SK-N-SH (cell line): Measurements from ENCODE around the gene ZNF467. TPM values are rescaled to one million over a fixed set of nuclear protein-coding genes. Genes with fewer than 3 reads are reported as not detected.

Experiments used
- CTCF ChIA-PET: fragments of 300-600, 350-600 bp; formaldehyde crosslinking; extraction: SDS; loops from one replicate; lab custom pipeline; 2021; lab: Yijun Ruan, JAX
- POLR2A ChIA-PET: fragments of 350-600 bp; sonication (Branson Sonifier 250); formaldehyde crosslinking; extraction: SDS; loops from one replicate; lab custom pipeline; 2020; ENCODE audit warnings: antibody characterized with exemption, inconsistent platforms; lab: Yijun Ruan, JAX
- DNase-seq: peaks from one replicate; pipeline ENCODE4 v3.0.0; 2012
- H2AFZ ChIP-seq: fragments of 200-600 bp; sonication (generic); 2 replicates; pipeline ENCODE4 v1.8.1; 2016; ENCODE audit warnings: antibody characterized with exemption, mild to moderate bottlenecking, low read depth
- H3F3A ChIP-seq: fragments of 200-600 bp; sonication (generic); replicated peaks from 2 replicates; pipeline ENCODE3; 2016; ENCODE audit warnings: antibody characterized with exemption, mild to moderate bottlenecking; ENCODE audit not compliant: insufficient read depth
- H3K27ac ChIP-seq, 2 experiments: fragments of 200-500 bp in 1 of 2; fragments of 200-600 bp in 1 of 2; sonication (Bioruptor generic) in 1 of 2; sonication (generic), shearing (Covaris generic) in 1 of 2; 2 replicates each; pipeline versions ENCODE4 v1.5.1 to v1.6.1; 2014 to 2016; ENCODE audit warnings: low read depth in 2 of 2, inconsistent platforms in 1 of 2, low read length in 1 of 2, mild to moderate bottlenecking in 1 of 2, mixed read lengths in 1 of 2
- H3K27me3 ChIP-seq: fragments of 200-600 bp; sonication (generic), shearing (Covaris generic); 2 replicates; pipeline ENCODE4 v1.6.1; 2016; ENCODE audit warnings: mixed run types; ENCODE audit not compliant: insufficient read depth
- H3K36me3 ChIP-seq, 2 experiments: fragments of 200-500 bp in 1 of 2; fragments of 200-600 bp in 1 of 2; sonication (Bioruptor generic) in 1 of 2; sonication (generic) in 1 of 2; replicated peaks in 1 of 2; 2 replicates each; pipeline versions ENCODE3 to v1.5.1; 2014 to 2016; ENCODE audit warnings: low read length in 1 of 2, mild to moderate bottlenecking in 1 of 2; ENCODE audit not compliant: insufficient read depth in 2 of 2, control insufficient read depth in 1 of 2
- H3K4me1 ChIP-seq, 2 experiments: fragments of 200-500 bp in 1 of 2; fragments of 200-600 bp in 1 of 2; sonication (Bioruptor generic) in 1 of 2; sonication (generic), shearing (Covaris generic) in 1 of 2; 2 replicates each; pipeline versions ENCODE4 v1.5.1 to v1.6.1; 2014 to 2016; ENCODE audit warnings: low read depth in 1 of 2, low read length in 1 of 2, mixed run types in 1 of 2; ENCODE audit not compliant: insufficient read depth in 2 of 2, control insufficient read depth in 1 of 2
- H3K4me2 ChIP-seq: fragments of 200-600 bp; sonication (generic), shearing (Covaris generic); 2 replicates; pipeline ENCODE4 v1.6.1; 2017; ENCODE audit warnings: mixed run types
- H3K4me3 ChIP-seq, 2 experiments: fragments of 200-500 bp in 1 of 2; fragments of 200-600 bp in 1 of 2; sonication (Bioruptor generic) in 1 of 2; sonication (generic), shearing (Covaris generic) in 1 of 2; 2 replicates each; pipeline versions ENCODE4 v1.5.1 to v1.8.1; 2014 to 2016; ENCODE audit warnings: low read depth in 2 of 2, inconsistent platforms in 1 of 2, low read length in 1 of 2, mild to moderate bottlenecking in 1 of 2, mixed read lengths in 1 of 2, moderate library complexity in 1 of 2
- H3K79me2 ChIP-seq: fragments of 200-600 bp; sonication (generic); 2 replicates; pipeline ENCODE4 v1.8.1; 2017; ENCODE audit warnings: mild to moderate bottlenecking; ENCODE audit not compliant: insufficient read depth
- H3K9ac ChIP-seq: fragments of 200-600 bp; sonication (generic); 2 replicates; pipeline ENCODE4 v1.6.1; 2017; ENCODE audit warnings: mixed run types
- H3K9me2 ChIP-seq: fragments of 200-600 bp; sonication (generic); 2 replicates; pipeline ENCODE4 v1.6.1; 2017; ENCODE audit warnings: mixed run types
- H3K9me3 ChIP-seq: fragments of 200-600 bp; sonication (generic); 2 replicates; pipeline ENCODE4 v1.6.1; 2017; ENCODE audit warnings: mixed run types, mild to moderate bottlenecking, moderate library complexity
- H4K20me1 ChIP-seq: fragments of 200-600 bp; sonication (generic); 2 replicates; pipeline ENCODE4 v1.6.1; 2017; ENCODE audit warnings: mild to moderate bottlenecking, mixed run types; ENCODE audit not compliant: insufficient read depth
- EP300 ChIP-seq, 2 experiments: IDR thresholded peaks; 2 replicates each; pipeline versions ENCODE4 v1.4.0 to v1.6.1; 2012; ENCODE audit warnings: borderline replicate concordance in 1 of 2, low read depth in 1 of 2, low read length in 1 of 2
- FOSL2 ChIP-seq: IDR thresholded peaks from 2 replicates; pipeline ENCODE4 v1.4.0; 2012; ENCODE audit warnings: low read depth, mild to moderate bottlenecking, moderate library complexity, borderline replicate concordance
- FOXM1 ChIP-seq: IDR thresholded peaks from 2 replicates; pipeline ENCODE4 v1.4.0; 2012; ENCODE audit warnings: low read depth, mild to moderate bottlenecking
- JUND ChIP-seq: IDR thresholded peaks from 2 replicates; pipeline ENCODE4 v1.4.0; 2012
- NRF1 ChIP-seq: IDR thresholded peaks from 2 replicates; pipeline ENCODE4 v1.6.1; 2012; ENCODE audit warnings: low read depth, mild to moderate bottlenecking, low read length
- RCOR1 ChIP-seq: fragments of 150-350 bp; IDR thresholded peaks from 2 replicates; pipeline ENCODE4 v1.6.1; 2017; ENCODE audit warnings: antibody characterized with exemption, low read length
- RFX5 ChIP-seq: IDR thresholded peaks from 2 replicates; pipeline ENCODE4 v1.6.1; 2012; ENCODE audit warnings: mild to moderate bottlenecking, improper control_type of control experiment, low read length
- SIN3A ChIP-seq: IDR thresholded peaks from 2 replicates; pipeline ENCODE4 v1.6.1; 2012; ENCODE audit warnings: low read depth, mild to moderate bottlenecking, low read length, moderate library complexity, borderline replicate concordance
- SMC3 ChIP-seq: IDR thresholded peaks from 2 replicates; pipeline ENCODE4 v1.6.1; 2012; ENCODE audit warnings: low read depth, low read length, improper control_type of control experiment
- WGBS: methylation state at CpG from one replicate; pipeline ENCODE4 v1.1.6; 2017; ENCODE audit warnings: low lambda C conversion rate; 5-methylcytosine and 5-hydroxymethylcytosine counted together
- polyA plus RNA-seq, 3 experiments: library from polyadenylated mRNA; depleted of rRNA; stranded (reverse); fragments of >200 nt; gene quantifications; 2 replicates each; pipeline ENCODE4 v1.2.3, GENCODE V29; 2012
- TF ChIP-seq, protein P1 (sequence below): fragments of 200-600 bp; sonication (generic); IDR thresholded peaks from 2 replicates; pipeline ENCODE4 v1.6.1; 2017; ENCODE audit warnings: antibody characterized with exemption, mild to moderate bottlenecking, moderate library complexity
- TF ChIP-seq, protein P2 (sequence below): IDR thresholded peaks from 2 replicates; pipeline ENCODE4 v1.4.0; 2012; ENCODE audit warnings: low read depth, borderline replicate concordance
- TF ChIP-seq, protein P3 (sequence below): IDR thresholded peaks from 2 replicates; pipeline ENCODE4 v1.4.0; 2012; ENCODE audit warnings: low read depth, borderline replicate concordance
- TF ChIP-seq, protein P4 (sequence below): IDR thresholded peaks from 2 replicates; pipeline ENCODE4; 2012

ZNF467 gene
- polyA plus RNA-seq, 1 of the 3 experiments (the other 2 are of a cell fraction) = 4.1 TPM

DNA sequence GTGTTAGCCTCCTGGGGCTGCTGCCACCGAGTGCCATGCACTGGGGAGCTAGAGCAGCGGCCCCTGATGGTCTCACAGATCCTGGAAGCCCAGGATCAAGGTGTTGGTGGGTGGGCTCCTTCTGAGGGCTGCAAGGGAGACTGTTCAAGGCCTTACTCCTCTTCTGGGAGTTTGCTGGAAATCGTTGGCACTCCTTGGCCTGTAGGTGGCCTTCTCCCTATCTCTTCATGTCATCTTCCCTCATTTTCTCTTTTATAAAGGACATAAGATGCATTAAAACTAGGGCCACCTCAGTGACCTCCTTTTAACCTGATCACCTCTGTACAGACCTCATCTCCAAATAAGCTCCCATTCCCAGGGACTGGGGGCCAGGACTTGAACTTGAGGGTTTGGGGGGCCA, 37.8 kb upstream of the ZNF467 start:
- DNase-seq = no peak
- TF ChIP-seq, protein P1, sequence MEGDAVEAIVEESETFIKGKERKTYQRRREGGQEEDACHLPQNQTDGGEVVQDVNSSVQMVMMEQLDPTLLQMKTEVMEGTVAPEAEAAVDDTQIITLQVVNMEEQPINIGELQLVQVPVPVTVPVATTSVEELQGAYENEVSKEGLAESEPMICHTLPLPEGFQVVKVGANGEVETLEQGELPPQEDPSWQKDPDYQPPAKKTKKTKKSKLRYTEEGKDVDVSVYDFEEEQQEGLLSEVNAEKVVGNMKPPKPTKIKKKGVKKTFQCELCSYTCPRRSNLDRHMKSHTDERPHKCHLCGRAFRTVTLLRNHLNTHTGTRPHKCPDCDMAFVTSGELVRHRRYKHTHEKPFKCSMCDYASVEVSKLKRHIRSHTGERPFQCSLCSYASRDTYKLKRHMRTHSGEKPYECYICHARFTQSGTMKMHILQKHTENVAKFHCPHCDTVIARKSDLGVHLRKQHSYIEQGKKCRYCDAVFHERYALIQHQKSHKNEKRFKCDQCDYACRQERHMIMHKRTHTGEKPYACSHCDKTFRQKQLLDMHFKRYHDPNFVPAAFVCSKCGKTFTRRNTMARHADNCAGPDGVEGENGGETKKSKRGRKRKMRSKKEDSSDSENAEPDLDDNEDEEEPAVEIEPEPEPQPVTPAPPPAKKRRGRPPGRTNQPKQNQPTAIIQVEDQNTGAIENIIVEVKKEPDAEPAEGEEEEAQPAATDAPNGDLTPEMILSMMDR = peak; percentile 46
- TF ChIP-seq, protein P2, sequence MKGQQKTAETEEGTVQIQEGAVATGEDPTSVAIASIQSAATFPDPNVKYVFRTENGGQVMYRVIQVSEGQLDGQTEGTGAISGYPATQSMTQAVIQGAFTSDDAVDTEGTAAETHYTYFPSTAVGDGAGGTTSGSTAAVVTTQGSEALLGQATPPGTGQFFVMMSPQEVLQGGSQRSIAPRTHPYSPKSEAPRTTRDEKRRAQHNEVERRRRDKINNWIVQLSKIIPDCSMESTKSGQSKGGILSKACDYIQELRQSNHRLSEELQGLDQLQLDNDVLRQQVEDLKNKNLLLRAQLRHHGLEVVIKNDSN = no peak
- no peak overlapping the region for H3K9ac ChIP-seq
- H3K4me2 ChIP-seq = no peak overlapping the region
- no peak overlapping the region for H2AFZ ChIP-seq
- H3K9me2 ChIP-seq = no peaks in the 10 kb centered on the region
- H3K4me1 ChIP-seq = peaks cover 0 to 4% of the 10 kb centered on the region in 2 experiments; a peak in 1 of 4 replicates
- ChIA-PET CTCF (interaction anchor here (0.6 to 8.2 kb wide), 6 partner anchors 9 to 1366 kb away, joined by 3 to 189 read pairs (median 4); no protein-coding TSS in a partner anchor), POLR2A (no interaction called here)
- H3K4me3 ChIP-seq = no peak overlapping the region
- H3K9me3 ChIP-seq = no peaks in the 10 kb centered on the region
- H3K27me3 ChIP-seq = peaks cover 8% of the 10 kb centered on the region; the same call in 1 of the 2 replicates
- no peaks in the 10 kb centered on the region for H3F3A ChIP-seq
- no peaks in the 10 kb centered on the region for H3K36me3 ChIP-seq
- no peaks in the 10 kb centered on the region for H4K20me1 ChIP-seq
- H3K27ac ChIP-seq = no peak overlapping the region
- WGBS = 28% methylated on average over 3 of the region's 3 CpGs
- no peaks in the 10 kb centered on the region for H3K79me2 ChIP-seq

DNA sequence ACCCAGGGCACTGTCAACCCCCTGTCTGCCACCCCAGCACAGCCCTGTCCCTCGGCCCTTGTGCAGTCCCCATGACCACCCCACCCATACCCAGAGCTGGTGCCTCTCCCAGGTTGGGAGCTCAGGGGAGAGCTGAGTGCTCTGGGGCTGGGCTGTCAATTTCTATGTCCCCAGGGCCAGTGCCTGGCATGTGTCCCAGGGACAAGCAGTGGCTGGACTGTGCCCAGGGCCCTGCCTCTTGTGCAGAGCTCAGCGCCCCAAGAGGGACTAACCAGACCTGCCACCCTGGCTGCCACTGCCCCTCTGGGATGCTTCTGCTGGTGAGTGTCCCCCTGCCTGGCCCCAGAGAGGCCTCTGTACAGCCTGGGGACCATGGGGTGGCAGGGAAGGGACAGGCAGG, 35.8 kb upstream of the ZNF467 start:
- no peaks in the 10 kb centered on the region for H3F3A ChIP-seq
- no peak overlapping the region for H2AFZ ChIP-seq
- H3K27ac ChIP-seq = no peak overlapping the region
- H3K27me3 ChIP-seq = peaks cover 22% of the 10 kb centered on the region
- no peaks in the 10 kb centered on the region for H3K36me3 ChIP-seq
- 57% methylated on average over 1 of the region's 2 CpGs for WGBS
- no peak overlapping the region for H3K4me2 ChIP-seq
- no peak for DNase-seq
- no peaks in the 10 kb centered on the region for H4K20me1 ChIP-seq
- no peak overlapping the region for H3K9ac ChIP-seq
- POLR2A ChIA-PET = no interaction called here
- CTCF ChIA-PET = interaction anchor here (0.6 to 8.2 kb wide), 5 partner anchors 11 to 410 kb away, joined by 3 to 189 read pairs (median 6); no protein-coding TSS in a partner anchor
- H3K9me3 ChIP-seq = no peaks in the 10 kb centered on the region
- no peak for TF ChIP-seq SMC3
- TF ChIP-seq, protein P3, sequence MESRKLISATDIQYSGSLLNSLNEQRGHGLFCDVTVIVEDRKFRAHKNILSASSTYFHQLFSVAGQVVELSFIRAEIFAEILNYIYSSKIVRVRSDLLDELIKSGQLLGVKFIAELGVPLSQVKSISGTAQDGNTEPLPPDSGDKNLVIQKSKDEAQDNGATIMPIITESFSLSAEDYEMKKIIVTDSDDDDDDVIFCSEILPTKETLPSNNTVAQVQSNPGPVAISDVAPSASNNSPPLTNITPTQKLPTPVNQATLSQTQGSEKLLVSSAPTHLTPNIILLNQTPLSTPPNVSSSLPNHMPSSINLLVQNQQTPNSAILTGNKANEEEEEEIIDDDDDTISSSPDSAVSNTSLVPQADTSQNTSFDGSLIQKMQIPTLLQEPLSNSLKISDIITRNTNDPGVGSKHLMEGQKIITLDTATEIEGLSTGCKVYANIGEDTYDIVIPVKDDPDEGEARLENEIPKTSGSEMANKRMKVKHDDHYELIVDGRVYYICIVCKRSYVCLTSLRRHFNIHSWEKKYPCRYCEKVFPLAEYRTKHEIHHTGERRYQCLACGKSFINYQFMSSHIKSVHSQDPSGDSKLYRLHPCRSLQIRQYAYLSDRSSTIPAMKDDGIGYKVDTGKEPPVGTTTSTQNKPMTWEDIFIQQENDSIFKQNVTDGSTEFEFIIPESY = no peak
- TF ChIP-seq, all 33 proteins: peak for 0
- Histone ChIP-seq H3K4me1 (no peaks in the 10 kb centered on the region; a peak in 1 of 4 replicates), H3K4me3 (no peak overlapping the region), H3K9me2 (no peaks in the 10 kb centered on the region), H3K79me2 (no peaks in the 10 kb centered on the region)

DNA sequence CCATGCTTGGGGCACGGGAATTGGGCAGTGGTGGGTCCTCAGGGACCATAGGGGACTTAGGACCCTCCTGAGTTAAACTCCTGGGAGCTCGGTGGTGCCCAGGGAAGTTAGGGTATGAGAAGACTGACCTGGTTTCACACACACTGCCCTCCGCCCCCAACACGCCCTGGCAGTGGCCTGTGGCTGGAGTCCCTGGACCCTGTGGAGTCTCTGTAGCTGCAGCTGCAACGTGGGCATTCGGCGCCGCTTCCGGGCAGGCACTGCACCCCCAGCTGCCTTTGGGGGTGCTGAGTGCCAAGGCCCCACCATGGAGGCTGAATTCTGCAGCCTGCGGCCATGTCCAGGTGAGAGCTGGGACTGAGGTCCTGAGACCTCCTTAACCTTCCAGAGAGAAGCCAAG, 34.9 kb upstream of the ZNF467 start:
- Histone ChIP-seq H3F3A (no peaks in the 10 kb centered on the region), H2AFZ (no peak overlapping the region), H3K27ac (no peak overlapping the region), H3K79me2 (no peaks in the 10 kb centered on the region), H4K20me1 (no peaks in the 10 kb centered on the region), H3K4me2 (no peak overlapping the region), H3K36me3 (no peaks in the 10 kb centered on the region), H3K9me2 (no peaks in the 10 kb centered on the region), H3K27me3 (peaks cover 22% of the 10 kb centered on the region), H3K9me3 (no peaks in the 10 kb centered on the region), H3K4me1 (no peaks in the 10 kb centered on the region; a peak in 1 of 4 replicates), H3K4me3 (no peak overlapping the region), H3K9ac (no peak overlapping the region)
- TF ChIP-seq FOSL2 = no peak
- TF ChIP-seq, protein P4, sequence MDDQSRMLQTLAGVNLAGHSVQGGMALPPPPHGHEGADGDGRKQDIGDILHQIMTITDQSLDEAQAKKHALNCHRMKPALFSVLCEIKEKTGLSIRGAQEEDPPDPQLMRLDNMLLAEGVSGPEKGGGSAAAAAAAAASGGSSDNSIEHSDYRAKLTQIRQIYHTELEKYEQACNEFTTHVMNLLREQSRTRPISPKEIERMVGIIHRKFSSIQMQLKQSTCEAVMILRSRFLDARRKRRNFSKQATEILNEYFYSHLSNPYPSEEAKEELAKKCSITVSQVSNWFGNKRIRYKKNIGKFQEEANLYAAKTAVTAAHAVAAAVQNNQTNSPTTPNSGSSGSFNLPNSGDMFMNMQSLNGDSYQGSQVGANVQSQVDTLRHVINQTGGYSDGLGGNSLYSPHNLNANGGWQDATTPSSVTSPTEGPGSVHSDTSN = no peak
- no peak for TF ChIP-seq EP300 (IDR thresholded peaks at IDR 0.05; ENCODE audit: borderline replicate concordance in 1 of 2, low read depth in 1 of 2, low read length in 1 of 2)
- no peak for TF ChIP-seq RFX5
- TF ChIP-seq FOXM1 = no peak
- no peak for TF ChIP-seq RCOR1
- TF ChIP-seq NRF1 = no peak
- TF ChIP-seq, protein P1 = no peak
- no peak for TF ChIP-seq SIN3A
- no peak for TF ChIP-seq JUND
- DNase-seq = no peak
- ChIA-PET POLR2A (interaction anchor here (2.2 kb wide), 1 partner anchor 30 kb away, joined by 10 read pairs; the partner anchor contains the start of gene ZNF862), CTCF (interaction anchor here (0.6 to 8.2 kb wide), 14 partner anchors 12 to 409 kb away, joined by 3 to 189 read pairs (median 11); partner anchors contain the start of gene ZNF862)
- 67% methylated on average over 7 of the region's 10 CpGs for WGBS
